IMR-90 (cell line): ENCODE data around the gene KAZN. TPM values are rescaled to one million over a fixed set of nuclear protein-coding genes. Genes with fewer than 3 reads are reported as not detected.

Source experiments
- ATAC-seq: fragments of 200-7000 bp; cut with Tn5 transposase; 2 replicates; pipeline ENCODE4 v1.9.1; 2020; ENCODE audit warnings: low read depth, mild to moderate bottlenecking, moderate library complexity
- BruUV-seq: library from RNA; stranded (reverse); fragments of 400-500 nt; replicated peaks from 2 replicates; lab custom pipeline; 2021; lab: Mats Ljungman, UMichigan
- CTCF ChIA-PET: fragments of 300-600 bp; formaldehyde crosslinking; extraction: SDS; loops from one replicate; lab custom pipeline; 2021; ENCODE audit warnings: antibody characterized with exemption; lab: Yijun Ruan, JAX
- POLR2A ChIA-PET: fragments of 300-600 bp; sonication (Branson Sonifier 250); formaldehyde crosslinking; loops from one replicate; lab custom pipeline; 2022; ENCODE audit warnings: antibody characterized with exemption; ENCODE audit not compliant: unreplicated experiment; lab: Charles Lee
- DNase-seq: peaks from one replicate; pipeline ENCODE4 v3.0.0; 2013
- H2AFZ ChIP-seq: replicated peaks from 2 replicates; pipeline ENCODE3; 2013; ENCODE audit warnings: low read length, mild to moderate bottlenecking; ENCODE audit not compliant: poor library complexity
- H2AK5ac ChIP-seq: 2 replicates; pipeline ENCODE4 v1.6.1; 2013; ENCODE audit warnings: low read depth, low read length, inconsistent platforms
- H2AK9ac ChIP-seq: replicated peaks from 2 replicates; pipeline ENCODE3; 2013; ENCODE audit warnings: mild to moderate bottlenecking, low read depth, low read length, moderate library complexity; ENCODE audit not compliant: poor library complexity
- H2BK120ac ChIP-seq: 2 replicates; pipeline ENCODE4 v1.6.1; 2013; ENCODE audit warnings: low read depth, low read length, inconsistent platforms
- H2BK15ac ChIP-seq: 3 replicates; pipeline ENCODE4 v1.6.1; 2013; ENCODE audit warnings: low read depth, low read length, inconsistent platforms
- H2BK20ac ChIP-seq: 2 replicates; pipeline ENCODE4 v1.6.1; 2013; ENCODE audit warnings: low read depth, mild to moderate bottlenecking, inconsistent platforms, low read length, moderate library complexity
- H2BK5ac ChIP-seq: 2 replicates; pipeline ENCODE4 v1.6.1; 2013; ENCODE audit warnings: mild to moderate bottlenecking, low read depth, low read length, inconsistent platforms; ENCODE audit not compliant: poor library complexity, severe bottlenecking
- H3K14ac ChIP-seq: replicated peaks from 2 replicates; pipeline ENCODE4 v1.6.1; 2013; ENCODE audit warnings: low read depth, low read length, inconsistent platforms
- H3K18ac ChIP-seq: 2 replicates; pipeline ENCODE4 v1.6.1; 2013; ENCODE audit warnings: low read depth, low read length, control low read depth
- H3K23ac ChIP-seq: 2 replicates; pipeline ENCODE4 v1.6.1; 2013; ENCODE audit warnings: low read depth, low read length, inconsistent platforms
- H3K27ac ChIP-seq: 2 replicates; pipeline ENCODE4 v1.5.1; 2013; ENCODE audit warnings: mild to moderate bottlenecking, control low read depth, low read length; ENCODE audit not compliant: insufficient read depth
- H3K27me3 ChIP-seq: 2 replicates; pipeline ENCODE4 v1.6.1; 2013; ENCODE audit warnings: low read length; ENCODE audit not compliant: control insufficient read depth, insufficient read depth
- H3K36me3 ChIP-seq: 2 replicates; pipeline ENCODE4 v1.6.1; 2013; ENCODE audit warnings: low read length, mixed read lengths; ENCODE audit not compliant: control insufficient read depth, insufficient read depth
- H3K4ac ChIP-seq: 2 replicates; pipeline ENCODE4 v1.6.1; 2013; ENCODE audit warnings: low read depth, low read length, inconsistent platforms
- H3K4me1 ChIP-seq: 2 replicates; pipeline ENCODE4 v1.6.1; 2013; ENCODE audit warnings: low read length, mixed read lengths; ENCODE audit not compliant: control insufficient read depth, insufficient read depth
- H3K4me2 ChIP-seq: 2 replicates; pipeline ENCODE4 v1.6.1; 2013; ENCODE audit warnings: low read depth, mild to moderate bottlenecking, control low read depth, low read length, moderate library complexity
- H3K4me3 ChIP-seq: 2 replicates; pipeline ENCODE4 v1.5.1; 2013; ENCODE audit warnings: low read depth, mild to moderate bottlenecking, control low read depth, low read length, moderate library complexity; ENCODE audit not compliant: insufficient read depth
- H3K56ac ChIP-seq: 2 replicates; pipeline ENCODE4 v1.6.1; 2013; ENCODE audit warnings: low read length, inconsistent platforms; ENCODE audit not compliant: insufficient read depth; ENCODE audit errors: extremely low read depth
- H3K79me1 ChIP-seq, 2 experiments: 2 replicates each; pipeline ENCODE4 v1.6.1; 2013; ENCODE audit warnings: low read length in 2 of 2, inconsistent platforms in 1 of 2, low read depth in 1 of 2
- H3K9ac ChIP-seq: 2 replicates; pipeline ENCODE4 v1.6.1; 2013; ENCODE audit warnings: low read depth, low read length, control low read depth
- H3K9me1 ChIP-seq: 2 replicates; pipeline ENCODE4 v1.6.1; 2013; ENCODE audit warnings: low read length, inconsistent platforms; ENCODE audit not compliant: insufficient read depth
- H3K9me3 ChIP-seq: 2 replicates; pipeline ENCODE4 v1.6.1; 2013; ENCODE audit warnings: low read length; ENCODE audit not compliant: control insufficient read depth, insufficient read depth
- H4K20me1 ChIP-seq: 2 replicates; pipeline ENCODE4 v1.6.1; 2013; ENCODE audit warnings: low read length, inconsistent platforms; ENCODE audit not compliant: insufficient read depth
- H4K5ac ChIP-seq: 2 replicates; pipeline ENCODE4 v1.6.1; 2013; ENCODE audit warnings: mild to moderate bottlenecking, low read depth, low read length, control low read depth
- H4K8ac ChIP-seq, 2 experiments: 2 replicates each; pipeline ENCODE4 v1.6.1; 2013; ENCODE audit warnings: low read depth in 2 of 2, low read length in 2 of 2, control low read depth in 1 of 2, inconsistent platforms in 1 of 2
- H4K91ac ChIP-seq: 2 replicates; pipeline ENCODE4 v1.6.1; 2013; ENCODE audit warnings: low read depth, low read length, inconsistent platforms; ENCODE audit not compliant: insufficient read depth
- BHLHE40 ChIP-seq: fragments of 150-350 bp; IDR thresholded peaks from 2 replicates; pipeline ENCODE4 v1.6.1; 2016; ENCODE audit warnings: mild to moderate bottlenecking, low read depth, low read length
- FOS ChIP-seq: fragments of 150-350 bp; IDR thresholded peaks from 2 replicates; pipeline ENCODE4 v1.6.1; 2016; ENCODE audit warnings: low read depth, low read length
- MAFK ChIP-seq: IDR thresholded peaks from 2 replicates; pipeline ENCODE4 v1.6.1; 2012; ENCODE audit warnings: low read depth, low read length, improper control_type of control experiment
- MXI1 ChIP-seq: IDR thresholded peaks from 2 replicates; pipeline ENCODE4 v1.6.1; 2012; ENCODE audit warnings: low read depth, mild to moderate bottlenecking, low read length, moderate library complexity, borderline replicate concordance
- POLR2A ChIP-seq: IDR thresholded peaks from 2 replicates; pipeline ENCODE4 v1.6.1; 2012; ENCODE audit warnings: mild to moderate bottlenecking, low read depth, low read length
- RAD21 ChIP-seq: IDR thresholded peaks from 2 replicates; pipeline ENCODE4 v1.6.1; 2012; ENCODE audit warnings: low read length, improper control_type of control experiment
- RFX5 ChIP-seq: IDR thresholded peaks from 2 replicates; pipeline ENCODE4 v1.8.0; 2012; ENCODE audit warnings: low read depth, mild to moderate bottlenecking, low read length, moderate library complexity
- SMC3 ChIP-seq: fragments of 150-350 bp; IDR thresholded peaks from 2 replicates; pipeline ENCODE4 v1.6.1; 2016; ENCODE audit warnings: low read depth, mild to moderate bottlenecking, antibody characterized with exemption, low read length, moderate library complexity
- WGBS, 2 experiments: methylation state at CpG; one replicate each; pipeline versions ENCODE4 v1.1.5 to v1.1.7; 2013; ENCODE audit warnings: missing lambda C conversion rate in 2 of 2; ENCODE audit not compliant: insufficient read length in 1 of 2; ENCODE audit errors: extremely low coverage in 2 of 2; 5-methylcytosine and 5-hydroxymethylcytosine counted together
- dilution Hi-C: fragments of 300-500 bp; cut with HindIII; formaldehyde crosslinking; loops from one replicate; pipeline ENCODE4 v1.14.3; 2018; ENCODE audit warnings: low sequenced_read_pairs; ENCODE audit not compliant: unreplicated experiment
- in situ Hi-C: fragments of 300-500 bp; cut with MboI; formaldehyde crosslinking; loops from 3 replicates; pipeline ENCODE4 v1.14.3; 2019; ENCODE audit warnings: low sequenced_read_pairs, inconsistent platforms, mixed read lengths
- intact Hi-C: fragments of 100-400 bp; cut with micrococcal nuclease; formaldehyde crosslinking; loops from 2 replicates; pipeline ENCODE4 v1.10.0; 2022
- polyA plus RNA-seq, 3 experiments: library from polyadenylated mRNA; depleted of rRNA; stranded (reverse); fragments of >200 nt; gene quantifications; 2 replicates each; pipeline ENCODE4 v1.2.3, GENCODE V29; 2012; ENCODE audit warnings: low replicate concordance in 1 of 3
- total RNA-seq: library from RNA; depleted of rRNA; stranded (reverse); fragments of >200 nt; gene quantifications from 2 replicates; pipeline ENCODE4 v1.2.3, GENCODE V29; 2012
- TF ChIP-seq, protein P1 (sequence below): fragments of 150-350 bp; IDR thresholded peaks from 2 replicates; pipeline ENCODE4 v1.6.1; 2017; ENCODE audit warnings: mild to moderate bottlenecking, antibody characterized with exemption, low read length, low read depth

The KAZN gene
- total and polyA plus RNA-seq, 2 of the 4 experiments (the other 2 are of a cell fraction) = 5.2 to 10.5 TPM

DNA sequence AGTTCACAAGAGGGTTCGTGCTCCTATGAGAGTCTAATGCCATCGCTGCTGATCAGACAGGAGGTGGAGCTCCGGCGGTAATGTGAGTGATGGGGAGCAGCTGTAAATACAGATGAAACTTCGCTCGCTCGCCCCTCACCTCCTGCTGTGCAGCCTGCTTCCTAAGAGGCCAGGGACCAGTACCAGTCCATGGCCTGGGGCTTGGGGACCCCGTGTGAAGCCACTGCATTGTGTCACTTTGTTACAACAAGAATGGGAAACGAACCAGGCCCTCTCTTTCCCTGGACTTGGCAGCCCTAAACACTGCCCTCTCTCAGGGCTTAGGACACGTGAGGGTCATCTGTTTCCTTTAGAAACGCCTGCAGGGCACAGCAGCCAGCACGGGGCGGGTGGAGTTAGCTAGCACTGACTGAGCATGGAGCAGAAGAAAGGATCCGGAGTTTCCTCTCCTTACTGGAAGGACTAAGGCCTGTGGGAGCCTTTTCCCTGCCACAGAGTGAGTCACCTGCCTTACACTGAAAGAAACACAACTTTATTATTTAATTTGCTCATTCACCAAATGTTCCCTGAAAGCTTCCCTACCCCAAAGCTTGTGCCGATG lies 369.9 kb downstream of the KAZN start:
- H2AK9ac ChIP-seq = peak overlapping the region; percentile 73
- H3K27me3 ChIP-seq = no peaks in the 10 kb centered on the region
- H3K4me1 ChIP-seq = peaks cover 24% of the 10 kb centered on the region
- 0 out of 2 replicates have a peak, but pooled peaks cover 4% of the 10 kb centered on the region for H3K9me3 ChIP-seq
- H2BK5ac ChIP-seq = peak overlapping the region; percentile 51
- no peak overlapping the region for H2BK15ac ChIP-seq
- peak overlapping the region in 1 of 2 experiments; percentile 75; a peak in 2 of 4 replicates for H4K8ac ChIP-seq
- H2BK120ac ChIP-seq = peak overlapping the region; percentile 28
- peak overlapping the region; percentile 86 for H3K27ac ChIP-seq
- no peak overlapping the region; the same call in 1 of the 2 replicates for H3K56ac ChIP-seq
- intact Hi-C loops = loop anchor here (1.0 to 2.0 kb wide), 2 partner anchors 22 to 39 kb away; no protein-coding TSS in a partner anchor
- H4K5ac ChIP-seq = peak overlapping the region; percentile 35
- ChIA-PET CTCF (no interaction called here), POLR2A (no interaction called here)
- ATAC-seq (peak; percentile 92), DNase-seq (peak; percentile 91)
- peaks cover 43 to 73% of the 10 kb centered on the region in 2 experiments for H3K79me1 ChIP-seq
- H2AK5ac ChIP-seq = peak overlapping the region; percentile 46; the same call in 1 of the 2 replicates
- peak overlapping the region; percentile 58 for H3K9ac ChIP-seq
- H3K9me1 ChIP-seq = peaks cover 16% of the 10 kb centered on the region; the same call in 1 of the 2 replicates
- 0 out of 2 replicates have a peak overlapping the region, but pooled peaks have one; percentile 26 for H4K91ac ChIP-seq
- in situ Hi-C loops = no loop called here
- peak overlapping the region; percentile 73 for H2AFZ ChIP-seq
- H3K36me3 ChIP-seq = peaks cover 7% of the 10 kb centered on the region
- dilution Hi-C loops = no loop called here
- 33% methylated on average over 8 of the region's 15 CpGs; no CpG with 5 or more reads in 1 of the 2 experiments for WGBS, 2 experiments
- no peak overlapping the region for H3K4me3 ChIP-seq
- no TSS peak for BruUV-seq
- TF ChIP-seq FOS (peak; percentile 51), POLR2A (no peak), RAD21 (peak; percentile 17), MXI1 (peak; percentile 54; the same call in 1 of the 2 replicates), BHLHE40 (peak; percentile 88), SMC3 (no peak), RFX5 (no peak), MAFK (0 out of 2 replicates have a peak, but pooled peaks have one; percentile 1)
- TF ChIP-seq, protein P1, sequence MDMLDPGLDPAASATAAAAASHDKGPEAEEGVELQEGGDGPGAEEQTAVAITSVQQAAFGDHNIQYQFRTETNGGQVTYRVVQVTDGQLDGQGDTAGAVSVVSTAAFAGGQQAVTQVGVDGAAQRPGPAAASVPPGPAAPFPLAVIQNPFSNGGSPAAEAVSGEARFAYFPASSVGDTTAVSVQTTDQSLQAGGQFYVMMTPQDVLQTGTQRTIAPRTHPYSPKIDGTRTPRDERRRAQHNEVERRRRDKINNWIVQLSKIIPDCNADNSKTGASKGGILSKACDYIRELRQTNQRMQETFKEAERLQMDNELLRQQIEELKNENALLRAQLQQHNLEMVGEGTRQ = peak; percentile 84
- H3K23ac ChIP-seq = peak overlapping the region; percentile 9; the same call in 1 of the 2 replicates
- peak overlapping the region; percentile 38; the same call in 1 of the 2 replicates for H3K4ac ChIP-seq
- no peak overlapping the region for H2BK20ac ChIP-seq
- H3K18ac ChIP-seq = peak overlapping the region; percentile 25
- H4K20me1 ChIP-seq = peaks cover 13% of the 10 kb centered on the region; the same call in 1 of the 2 replicates
- H3K14ac ChIP-seq = peak overlapping the region; percentile 34; the same call in 1 of the 2 replicates
- peak overlapping the region; percentile 59 for H3K4me2 ChIP-seq
